UCSD-AML1 (cell line): Measurements from ENCODE around the gene SPSB1.
"Not testable (repeated sequence)": the region's sequence is repeated elsewhere in the genome, so short reads cannot be mapped to it uniquely, and the experiment has no call there.

Source experiments
- DNase-seq: peaks from one replicate; lab custom pipeline; 2025; ENCODE audit not compliant: unreplicated experiment; lab: John Stamatoyannopoulos, UW

The SPSB1 gene

DNA sequence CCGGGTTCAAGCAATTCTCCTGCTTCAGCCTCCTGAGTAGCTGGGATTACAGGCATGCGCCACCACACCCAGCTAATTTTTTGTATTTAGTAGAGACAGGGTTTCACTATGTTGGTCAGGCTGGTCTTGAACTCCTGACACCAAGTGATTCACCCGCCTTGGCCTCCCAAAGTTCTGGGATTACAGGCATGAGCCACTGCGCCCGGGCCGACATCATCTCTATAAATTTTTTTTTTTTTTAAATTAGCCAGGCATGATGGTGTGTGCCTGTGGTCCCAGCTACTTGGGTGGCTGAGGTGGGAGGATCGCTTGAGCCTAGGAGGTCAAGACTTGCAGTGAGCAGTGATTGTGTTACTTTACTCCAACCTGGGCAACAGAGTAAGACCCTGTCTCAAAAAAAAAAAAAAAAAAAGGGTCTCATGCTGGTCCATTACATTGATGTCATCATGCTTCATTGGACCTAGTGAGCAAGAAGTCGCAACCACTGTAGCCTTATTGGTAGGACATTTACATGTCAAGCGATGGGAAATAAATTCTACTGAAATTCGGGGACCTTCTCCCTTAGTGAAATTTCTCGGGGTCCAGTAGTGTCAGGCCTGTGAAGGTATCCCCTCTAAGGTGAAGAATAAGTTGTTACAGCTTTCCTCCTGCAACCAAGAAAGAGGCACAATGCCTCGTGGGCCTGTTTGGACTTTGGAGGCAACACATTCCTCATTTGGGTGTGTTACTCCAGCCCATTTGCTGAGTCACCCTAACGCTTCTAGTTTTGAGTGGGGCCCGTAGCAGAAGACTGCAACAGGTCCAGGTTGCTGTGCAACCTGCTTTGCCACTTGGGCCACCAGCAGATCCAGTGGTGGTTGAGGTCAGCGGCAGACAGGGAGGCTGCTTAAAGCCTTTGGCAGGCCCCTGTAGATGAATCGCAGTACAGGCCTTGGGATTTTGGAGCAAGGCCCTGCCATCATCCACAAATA is 7.2 kb downstream of the SPSB1 start:
- not testable (repeated sequence) for DNase-seq

DNA sequence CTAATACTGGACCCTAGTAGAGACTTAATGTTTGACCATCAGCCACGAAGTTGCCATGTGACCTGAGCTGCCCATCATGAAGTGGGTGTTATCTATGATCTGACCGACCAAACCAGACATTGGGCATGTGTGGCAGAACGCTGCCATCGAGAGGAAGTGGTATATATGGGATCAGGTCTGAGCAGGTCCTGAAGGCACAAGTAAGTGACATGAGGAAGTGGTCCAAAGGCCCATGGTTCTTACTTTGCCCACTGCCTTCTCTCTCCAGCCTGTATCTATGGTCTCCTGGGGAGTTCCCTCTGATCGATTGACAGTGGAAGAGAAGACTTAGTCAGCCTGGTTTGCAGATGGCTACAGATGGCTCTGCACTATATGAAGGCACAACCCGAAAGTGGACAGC is 7.9 kb downstream of the SPSB1 start:
- peak; percentile 61 for DNase-seq

DNA sequence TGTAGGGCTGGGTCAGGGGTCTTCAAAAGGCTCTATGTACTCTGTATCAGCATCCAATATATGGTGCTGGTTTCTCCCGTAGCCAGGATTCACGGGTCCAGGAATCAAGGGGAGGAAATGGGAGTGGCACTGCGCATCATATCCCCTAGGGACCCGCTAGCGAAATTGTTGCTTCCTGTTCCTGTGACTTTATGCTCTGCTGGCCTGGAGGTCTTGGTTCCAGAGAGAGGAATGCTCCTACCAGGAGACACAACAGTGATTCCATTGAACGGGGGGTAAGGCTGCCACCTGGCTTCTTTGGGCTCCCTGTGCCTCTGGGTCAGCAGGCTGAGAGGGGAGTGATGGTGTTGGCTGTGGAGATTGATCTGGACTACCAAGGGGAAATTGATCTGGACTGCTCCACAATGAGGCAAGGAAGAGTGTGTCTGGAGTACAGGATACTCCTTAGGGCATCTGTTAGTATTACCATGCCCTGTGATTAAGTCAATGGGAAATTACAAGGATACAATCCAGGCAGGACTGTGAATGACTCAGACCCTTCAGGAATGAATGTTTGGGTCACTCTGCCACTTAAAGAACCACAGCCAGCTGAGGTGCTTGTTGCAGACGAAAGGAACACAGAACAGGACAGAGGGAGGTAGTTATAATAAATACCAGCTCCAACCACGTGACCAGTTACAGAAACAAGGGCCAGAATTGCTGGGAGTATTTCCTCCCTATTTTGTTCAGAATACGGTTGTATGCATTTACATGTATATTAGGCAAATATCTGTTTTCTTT is 10.2 kb downstream of the SPSB1 start:
- no peak for DNase-seq

DNA sequence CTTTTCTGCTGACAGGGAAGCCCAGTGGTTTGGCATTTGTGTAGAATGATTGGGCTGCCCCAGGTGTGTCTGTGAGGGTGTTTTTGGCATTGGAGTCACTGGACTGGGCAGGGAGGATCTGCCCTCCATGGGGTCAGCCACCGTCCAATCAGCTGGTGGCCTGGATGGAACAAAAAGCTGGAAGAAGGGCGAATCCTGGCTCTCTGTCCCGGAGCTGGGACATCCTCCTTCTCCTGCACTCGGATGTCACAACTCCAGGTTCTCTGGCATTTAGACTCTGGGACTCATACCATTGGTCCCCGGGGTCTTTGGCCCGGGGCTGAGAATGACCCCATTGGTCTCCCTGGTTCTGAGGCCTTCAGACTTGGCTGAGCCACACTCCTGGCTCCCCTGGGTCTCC is 11.2 kb downstream of the SPSB1 start:
- no peak for DNase-seq

DNA sequence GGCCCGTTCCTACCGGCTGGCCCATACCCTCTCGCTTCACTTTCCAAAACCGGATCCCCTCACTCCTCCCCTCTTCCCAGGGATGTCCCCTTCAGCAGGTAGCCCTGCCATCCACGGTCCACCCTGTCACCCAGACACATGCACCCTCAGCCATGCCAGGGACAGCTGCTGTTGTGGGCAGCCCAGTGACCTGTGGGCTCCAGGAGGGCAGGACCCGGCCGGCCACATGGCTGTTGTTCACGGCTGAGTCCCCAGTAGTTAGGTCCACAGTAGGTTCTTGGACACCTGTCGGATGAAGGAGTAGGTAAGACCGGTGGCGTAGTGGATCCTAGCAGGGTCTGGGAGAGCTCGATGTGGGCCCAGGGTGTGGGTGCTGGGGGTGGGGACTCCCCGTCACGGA is 12.5 kb downstream of the SPSB1 start:
- no peak for DNase-seq

DNA sequence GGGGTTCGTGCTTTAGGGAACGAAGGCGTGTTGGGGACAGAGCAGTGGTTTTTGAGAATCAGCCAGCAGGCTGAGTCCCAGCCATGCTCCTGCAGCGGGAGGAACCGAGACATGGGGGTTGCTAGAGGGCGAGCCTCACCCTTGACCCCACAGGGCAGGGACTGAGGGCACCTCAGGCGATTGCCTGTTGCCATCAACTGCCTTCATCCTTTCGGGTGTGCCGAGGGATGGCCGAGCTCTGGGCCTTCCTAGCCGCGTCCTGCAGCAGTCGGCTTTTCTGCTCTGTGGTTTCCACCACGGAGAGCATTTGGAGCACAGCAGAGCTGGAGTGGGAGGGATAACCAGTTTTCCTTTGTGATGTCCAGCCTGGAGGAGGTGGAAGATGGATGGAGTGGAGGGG is 13.3 kb downstream of the SPSB1 start:
- DNase-seq, result no peak

DNA sequence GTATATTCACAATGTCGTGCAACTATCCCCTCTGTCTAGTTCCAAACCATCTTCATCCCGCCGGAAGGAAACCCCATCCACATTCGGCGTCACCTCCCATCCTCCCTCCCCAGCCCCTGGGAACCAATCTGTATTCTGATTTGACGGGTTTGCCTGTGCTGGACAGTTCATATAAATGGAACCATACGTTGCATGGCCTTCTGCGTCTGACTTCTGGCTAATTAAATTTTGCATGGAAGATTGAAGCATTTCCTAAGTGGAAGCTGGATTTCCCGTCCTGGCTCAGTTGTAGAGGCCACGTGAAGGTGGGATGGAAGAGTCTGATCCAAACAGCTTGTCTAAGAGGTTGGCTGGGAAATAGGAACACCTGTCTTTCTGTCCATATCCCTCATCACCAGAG is 14.6 kb downstream of the SPSB1 start:
- no peak for DNase-seq

DNA sequence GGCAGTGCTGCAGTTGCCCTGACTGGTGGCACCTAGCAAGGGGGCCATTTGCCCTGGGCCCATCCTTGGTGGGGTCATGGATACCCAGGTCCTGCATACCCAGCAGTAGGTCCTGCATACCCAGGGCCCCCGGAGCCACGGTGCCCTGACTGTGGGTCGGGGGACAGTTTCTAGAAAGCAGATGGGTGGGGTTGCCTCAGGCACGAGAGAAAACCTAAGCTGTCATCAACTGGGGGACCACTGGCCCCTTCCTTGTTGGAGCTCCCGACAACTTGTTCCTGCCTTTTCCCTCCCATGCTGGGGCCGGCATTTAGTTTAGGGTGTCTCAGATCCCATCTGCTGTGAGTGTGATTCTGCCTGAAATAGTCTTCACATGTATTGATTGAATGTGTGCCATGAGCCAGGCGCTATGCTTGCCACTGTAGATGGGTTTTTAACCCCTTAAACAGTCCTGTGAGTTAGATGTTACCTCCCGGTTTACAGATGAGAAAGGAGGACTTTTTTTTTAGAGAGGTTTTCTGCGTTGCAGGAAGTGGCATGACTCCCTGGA is 15.6 kb downstream of the SPSB1 start:
- DNase-seq, result no peak

DNA sequence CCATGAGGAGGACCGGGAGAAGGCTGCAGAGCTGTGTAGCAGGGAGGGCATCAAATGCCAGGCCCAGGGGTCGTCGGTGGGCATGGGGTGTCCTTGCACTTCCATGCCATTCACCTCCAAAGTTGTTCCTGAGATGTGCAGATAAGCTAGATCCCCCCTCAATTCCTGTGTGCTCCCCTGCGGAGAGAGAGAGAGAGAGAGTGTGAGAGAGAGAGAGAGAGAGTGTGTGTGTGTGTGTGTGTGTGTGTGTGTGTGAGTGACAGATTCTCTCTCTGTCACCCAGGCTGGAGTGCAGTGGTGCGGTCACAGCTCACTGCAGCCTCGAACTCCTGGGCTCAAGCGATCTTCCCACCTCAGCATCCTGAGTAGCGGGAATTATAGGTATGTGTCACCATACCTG is 16.4 kb downstream of the SPSB1 start:
- DNase-seq, result no peak

DNA sequence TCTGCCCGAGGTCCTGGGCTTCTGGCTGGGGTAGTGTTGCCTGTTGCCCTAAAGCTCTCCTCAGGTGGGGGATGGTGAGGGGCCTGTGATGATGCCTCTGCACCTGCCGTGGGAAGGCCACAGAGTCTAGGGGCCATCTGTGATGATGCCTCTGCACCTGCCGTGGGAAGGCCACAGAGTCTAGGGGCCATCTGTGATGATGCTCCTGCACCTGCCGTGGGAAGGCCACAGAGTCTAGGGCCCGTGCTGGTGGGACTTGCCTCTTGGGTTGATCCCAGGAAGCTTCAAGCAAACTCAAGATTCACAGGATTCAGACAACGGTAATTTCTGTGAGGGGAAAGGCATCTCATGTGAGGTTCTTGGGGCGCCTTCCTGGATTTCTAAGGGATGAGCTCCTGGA is 17.3 kb downstream of the SPSB1 start:
- no peak for DNase-seq

DNA sequence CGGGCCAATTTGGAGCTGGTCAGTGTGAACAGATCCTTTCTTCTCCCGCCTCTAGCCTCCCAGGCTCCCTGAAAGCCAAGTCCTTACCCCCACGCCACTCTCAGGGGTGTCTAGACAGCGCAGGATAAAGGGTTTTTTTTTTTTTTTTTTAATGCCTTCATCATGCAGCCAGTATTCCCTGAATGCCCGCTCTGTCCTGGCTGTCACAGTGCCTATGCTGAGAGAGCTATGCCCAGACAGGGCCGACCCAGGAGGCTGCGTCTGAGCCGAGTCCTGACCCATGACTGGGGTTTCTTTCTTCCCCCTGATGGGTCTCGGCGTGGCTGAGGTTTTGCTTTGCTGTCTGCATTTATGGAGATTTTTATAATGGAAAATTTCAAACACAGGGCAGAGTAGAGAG is 18.3 kb downstream of the SPSB1 start:
- no peak for DNase-seq

DNA sequence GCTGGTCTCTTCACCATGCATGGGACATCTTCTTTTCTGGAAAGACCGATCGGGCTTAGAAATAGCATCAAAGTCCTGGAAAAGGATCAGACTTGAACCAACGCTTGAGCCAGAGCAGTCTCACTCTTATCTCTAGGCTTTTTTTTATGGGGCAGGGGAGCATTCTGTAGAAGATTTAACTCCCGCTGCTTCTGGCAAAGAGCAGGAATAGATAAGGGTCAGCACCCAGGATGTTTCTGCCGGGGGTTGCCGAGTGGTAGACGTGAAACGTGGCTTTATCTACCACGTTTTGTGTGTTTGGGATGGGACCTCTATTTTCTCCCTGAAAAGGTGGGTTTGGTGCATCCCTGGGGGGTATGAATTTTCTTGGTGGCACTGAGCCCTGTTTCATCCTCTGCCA is 18.8 kb downstream of the SPSB1 start:
- no peak for DNase-seq

DNA sequence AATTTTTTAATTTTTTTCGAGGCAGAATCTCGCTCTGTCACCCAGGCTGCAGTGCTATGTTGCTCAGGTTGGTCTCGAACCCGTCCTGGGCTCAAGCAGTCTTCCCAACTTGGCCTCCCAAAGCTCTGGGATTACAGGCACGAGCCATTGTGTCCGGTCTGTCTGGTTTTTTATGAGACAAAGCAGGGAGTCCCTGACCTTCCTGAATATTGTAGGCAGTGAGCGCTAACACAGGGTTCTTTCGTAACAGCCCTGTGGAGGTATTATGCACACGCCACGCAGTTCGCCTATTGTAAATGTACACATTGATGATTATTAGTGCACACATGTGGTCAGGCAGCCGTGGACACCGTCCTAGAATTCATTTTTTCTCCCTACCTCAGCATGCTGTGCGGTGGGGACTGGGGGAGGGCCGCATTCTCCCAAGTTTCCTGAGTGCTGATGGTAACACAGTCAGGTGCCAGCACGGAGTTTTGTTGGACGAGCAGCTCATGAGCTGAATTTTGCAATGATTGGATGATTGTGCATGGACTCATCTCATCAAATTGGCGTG is 19.6 kb downstream of the SPSB1 start:
- DNase-seq, result no peak

DNA sequence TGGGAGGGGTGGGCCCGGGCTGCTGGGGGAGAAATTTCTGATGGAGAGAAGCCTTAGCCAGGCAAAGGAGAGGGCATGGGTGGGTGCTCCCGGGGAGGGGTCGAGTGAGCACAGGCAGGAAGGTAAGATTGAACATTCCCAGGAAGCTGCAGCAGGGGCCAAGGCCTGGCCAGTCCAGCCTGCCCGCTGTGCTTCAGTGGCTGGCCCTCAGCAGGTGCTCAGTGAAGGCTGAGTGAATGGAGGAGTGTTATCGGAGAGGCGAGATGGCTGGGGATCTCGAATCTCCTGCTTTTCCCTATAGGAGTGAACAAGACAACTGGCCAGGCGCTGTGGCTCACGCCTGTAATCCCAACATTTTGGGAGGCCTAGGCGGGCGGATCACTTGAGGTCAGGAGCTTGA is 20.9 kb downstream of the SPSB1 start:
- no peak for DNase-seq

DNA sequence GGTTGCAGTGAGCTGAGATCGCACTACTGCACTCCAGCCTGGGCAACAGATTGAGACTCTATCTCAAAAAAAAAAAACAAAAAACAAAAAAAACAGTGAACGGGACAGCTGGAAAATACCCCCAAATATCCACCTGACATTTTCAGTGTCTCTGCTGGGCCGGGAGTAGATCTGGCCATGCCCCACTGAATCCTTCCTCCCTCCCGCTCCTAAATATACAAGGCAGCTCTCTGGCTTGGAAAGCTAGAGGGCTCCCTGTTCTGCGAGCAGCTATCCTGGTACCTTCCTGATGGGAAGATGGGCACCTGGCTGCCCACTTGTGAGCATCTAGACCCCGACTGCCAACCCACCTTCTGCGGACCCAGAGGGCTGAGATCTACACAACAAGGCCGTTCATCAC is 21.4 kb downstream of the SPSB1 start:
- DNase-seq, result no peak

DNA sequence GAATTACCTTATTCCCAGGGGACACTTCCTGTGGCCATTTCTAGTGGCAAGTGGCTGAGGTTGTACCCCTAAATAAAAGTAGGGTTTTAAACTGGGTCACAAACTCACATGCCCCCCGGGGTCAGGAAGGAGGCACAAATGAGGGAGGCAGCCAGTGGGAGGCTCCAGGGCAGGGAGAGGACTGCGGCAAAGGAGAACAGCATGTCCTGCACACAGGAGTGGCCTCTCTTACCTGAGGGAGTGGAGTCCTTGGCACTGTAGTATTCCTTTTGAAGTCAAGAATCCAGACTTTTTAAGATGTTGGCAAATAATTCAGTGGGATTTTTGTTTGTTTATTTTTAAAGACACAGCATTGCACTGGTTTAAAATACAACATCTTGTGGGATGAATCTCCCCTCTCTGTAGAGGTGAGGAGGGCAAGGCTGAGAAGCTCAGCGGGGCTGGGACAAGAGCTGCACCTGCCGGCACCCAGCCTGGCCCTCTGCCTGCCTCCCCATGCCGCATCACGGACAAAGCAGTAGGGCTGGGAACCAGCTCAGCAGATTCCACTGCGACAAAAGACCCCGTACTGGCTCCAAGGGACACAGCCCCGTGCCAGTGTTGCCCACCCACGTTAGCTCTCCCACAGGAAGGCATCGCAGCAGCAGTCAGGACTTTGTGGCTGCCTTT is 22.2 kb downstream of the SPSB1 start:
- no peak for DNase-seq

DNA sequence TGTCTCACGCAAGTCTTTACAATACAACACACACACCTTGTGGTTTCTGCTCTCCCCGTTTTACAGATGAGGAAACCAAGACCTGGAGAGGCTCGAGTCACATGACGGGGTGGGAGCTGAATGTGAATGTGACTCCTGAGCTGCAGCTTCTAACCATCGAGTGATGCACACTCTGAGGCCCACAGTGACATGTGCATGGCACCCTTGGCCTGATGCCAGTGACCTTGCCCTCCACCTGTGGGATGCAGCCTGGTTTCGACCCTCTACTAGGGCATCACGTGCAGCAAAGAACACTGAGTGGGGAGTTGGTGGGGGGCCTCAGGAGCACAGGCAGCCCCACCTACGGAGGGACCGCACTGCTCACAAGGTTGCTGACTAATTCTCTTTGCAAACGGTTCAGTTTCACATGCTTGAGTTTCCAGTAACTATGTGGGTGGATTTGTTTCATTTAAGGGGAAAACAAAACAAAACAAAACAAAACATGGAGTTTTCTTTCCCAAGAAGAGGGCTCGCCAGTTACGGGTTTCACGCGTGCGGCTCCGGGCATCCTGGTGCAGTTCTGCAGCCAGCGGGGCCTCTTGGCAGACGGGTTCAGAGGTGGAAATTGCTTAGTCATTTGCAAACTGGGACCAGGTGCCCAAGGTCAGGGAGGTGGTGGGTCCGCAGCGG is 22.9 kb downstream of the SPSB1 start:
- no peak for DNase-seq

DNA sequence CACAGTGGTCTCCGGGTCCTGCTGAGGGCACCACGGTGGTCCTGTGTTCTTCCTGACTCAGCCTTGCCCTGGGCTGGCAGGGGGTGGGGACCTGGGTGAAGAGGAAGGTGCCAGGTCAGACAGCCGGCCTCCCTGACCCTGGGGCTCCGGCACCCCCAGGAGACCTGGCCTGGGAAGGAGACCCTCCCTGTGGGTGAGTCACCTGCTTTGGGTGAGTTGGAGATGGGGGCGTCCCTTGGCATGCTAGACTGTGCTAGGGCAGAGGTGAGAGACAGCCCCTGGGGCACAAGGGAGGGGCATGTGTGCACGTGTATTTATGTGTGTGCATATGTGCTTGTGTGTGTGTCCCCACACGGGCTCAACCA is 23.4 kb downstream of the SPSB1 start:
- no peak for DNase-seq

DNA sequence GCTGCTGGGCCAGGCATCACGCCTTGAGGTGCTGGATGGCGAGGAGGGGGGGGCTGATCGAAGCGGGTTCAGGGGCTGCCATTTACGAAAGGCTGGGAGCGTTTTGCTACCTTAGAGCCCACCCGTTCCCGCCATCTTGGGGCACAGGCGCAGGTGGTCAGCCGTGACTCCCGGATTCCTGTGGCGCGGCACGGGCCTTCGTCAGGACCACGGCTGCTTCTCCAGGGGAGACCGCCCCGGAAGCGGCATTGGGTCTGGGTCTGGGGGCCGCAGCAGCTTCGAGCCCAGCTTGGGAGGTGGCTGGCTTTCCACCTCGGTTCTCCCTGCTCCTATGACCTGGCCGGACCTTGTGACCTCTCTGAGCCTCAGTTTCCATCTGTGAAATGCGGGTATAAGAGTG is 23.8 kb downstream of the SPSB1 start:
- no peak for DNase-seq

DNA sequence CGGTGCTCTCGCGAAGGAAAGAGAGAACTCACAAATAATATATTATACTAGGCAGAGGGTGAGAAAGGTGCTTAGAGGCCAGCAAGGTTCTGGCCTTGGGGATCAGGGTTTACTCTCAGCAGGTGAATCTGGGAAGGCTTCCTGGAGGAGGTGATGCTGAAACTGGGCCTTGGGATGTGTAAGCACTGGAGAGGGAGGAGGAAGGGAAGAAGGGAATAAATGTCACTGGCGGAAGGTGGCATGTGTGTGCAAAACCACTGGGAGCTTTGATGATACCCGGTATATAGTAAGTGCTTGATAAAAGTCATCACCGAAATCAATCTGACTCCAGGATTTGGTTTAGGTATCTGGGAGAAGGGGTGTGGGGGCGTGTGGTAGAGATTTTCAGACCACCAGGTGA is 24.4 kb downstream of the SPSB1 start:
- no peak for DNase-seq
